CD4-positive, alpha-beta T cell treated with Interleukin-12 subunit alpha and Interleukin-12 subunit beta, for 1 hour (primary cell): ENCODE results near the gene TSPAN11.
"Not testable (repeated sequence)": the region's sequence is repeated elsewhere in the genome, so short reads cannot be mapped to it uniquely, and the experiment has no call there.

Experiments used
- DNase-seq: peaks from one replicate; pipeline ENCODE4 v3.0.0-alpha.2; 2020

Gene TSPAN11, protein sequence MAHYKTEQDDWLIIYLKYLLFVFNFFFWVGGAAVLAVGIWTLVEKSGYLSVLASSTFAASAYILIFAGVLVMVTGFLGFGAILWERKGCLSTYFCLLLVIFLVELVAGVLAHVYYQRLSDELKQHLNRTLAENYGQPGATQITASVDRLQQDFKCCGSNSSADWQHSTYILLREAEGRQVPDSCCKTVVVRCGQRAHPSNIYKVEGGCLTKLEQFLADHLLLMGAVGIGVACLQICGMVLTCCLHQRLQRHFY

DNA sequence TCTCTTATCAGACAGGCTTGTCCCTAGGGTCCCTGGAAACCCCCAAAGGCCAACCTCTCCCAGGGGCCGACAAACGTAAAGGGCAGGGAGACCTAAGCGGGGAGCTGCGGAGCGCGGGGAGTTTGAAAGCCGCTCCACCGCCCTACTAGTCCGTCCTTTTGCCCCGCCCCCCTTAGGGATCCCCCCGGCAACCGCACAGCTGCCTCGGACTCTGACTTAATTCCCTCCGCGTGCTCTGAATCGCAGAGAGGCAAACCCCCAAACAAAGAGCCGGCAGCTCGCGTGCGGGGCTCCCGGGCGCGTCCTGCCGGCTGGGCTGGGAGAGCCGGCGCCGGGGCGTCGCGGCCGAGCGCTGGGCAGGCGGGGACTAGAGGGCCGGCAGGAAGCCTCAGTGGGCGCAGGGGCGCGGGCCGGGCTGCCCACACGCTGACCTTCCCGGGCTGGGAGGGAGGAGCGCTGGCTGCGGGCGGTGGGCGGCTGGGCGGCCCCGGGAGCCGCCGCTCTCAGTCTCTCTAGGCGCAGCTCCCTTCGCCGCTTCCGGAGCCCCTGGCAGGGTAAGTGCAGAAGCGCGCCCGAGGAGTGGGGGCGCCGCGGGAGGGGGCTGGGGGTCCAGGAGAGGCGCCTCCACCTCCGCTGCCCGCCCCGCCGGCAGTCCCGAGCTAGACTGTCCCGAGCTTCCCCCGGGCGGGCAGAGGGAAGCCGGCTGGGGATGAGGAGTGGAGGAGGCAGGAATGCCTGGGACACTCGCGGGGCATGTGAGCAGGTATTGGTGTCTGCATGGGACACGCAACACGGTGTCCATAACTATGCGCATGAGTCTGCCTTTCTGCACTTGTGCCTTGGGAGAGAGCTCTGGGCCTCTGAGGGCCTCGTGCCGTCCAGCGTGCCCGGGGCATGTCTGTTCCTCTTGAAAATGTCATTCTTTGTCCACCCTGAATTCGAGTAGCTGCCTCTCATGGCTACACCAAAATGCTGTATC is at the start of gene TSPAN11:
TSS of gene TSPAN11 (plus strand) at position 506 of the 979 bp plus-strand sequence. CDS start 27,244 bp downstream, outside the sequence.
- no peak for DNase-seq

DNA sequence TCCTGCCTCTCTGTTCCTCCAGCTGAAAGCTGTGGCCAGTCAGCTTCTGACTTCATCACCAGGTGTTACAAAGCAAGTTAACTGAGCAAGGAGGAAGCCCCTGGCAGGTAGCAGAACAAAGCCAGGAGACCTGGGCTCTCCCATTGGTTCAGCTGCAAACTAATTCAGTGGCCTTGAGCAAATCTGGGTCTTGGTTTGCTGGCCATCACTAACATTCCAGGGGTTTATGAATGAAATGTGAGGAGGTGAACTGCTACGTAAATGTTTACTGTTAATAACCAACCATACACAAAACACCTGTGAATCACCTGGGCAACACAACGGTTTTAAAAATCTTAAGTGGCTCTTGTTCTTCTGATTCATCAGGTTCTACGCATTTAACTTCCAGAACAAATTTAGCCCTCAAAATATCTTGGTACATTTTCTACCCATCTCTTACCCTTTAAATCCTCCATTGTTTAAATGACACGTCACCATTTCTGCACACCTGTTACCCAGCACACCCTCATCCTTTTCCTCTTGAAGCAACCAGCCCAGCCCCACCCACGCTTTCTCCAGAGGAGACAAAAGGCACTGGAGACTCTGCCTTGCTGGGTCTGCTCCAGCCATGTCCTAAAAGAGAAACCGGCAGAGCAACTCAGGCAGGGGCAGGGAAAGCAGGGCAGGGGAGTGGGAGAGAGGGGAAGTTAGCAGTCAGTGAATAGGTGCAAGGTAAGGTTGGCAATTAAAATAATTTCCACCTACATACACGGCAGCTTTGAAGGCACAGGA is 49.3 kb upstream of the TSPAN11 start:
- DNase-seq = no peak

DNA sequence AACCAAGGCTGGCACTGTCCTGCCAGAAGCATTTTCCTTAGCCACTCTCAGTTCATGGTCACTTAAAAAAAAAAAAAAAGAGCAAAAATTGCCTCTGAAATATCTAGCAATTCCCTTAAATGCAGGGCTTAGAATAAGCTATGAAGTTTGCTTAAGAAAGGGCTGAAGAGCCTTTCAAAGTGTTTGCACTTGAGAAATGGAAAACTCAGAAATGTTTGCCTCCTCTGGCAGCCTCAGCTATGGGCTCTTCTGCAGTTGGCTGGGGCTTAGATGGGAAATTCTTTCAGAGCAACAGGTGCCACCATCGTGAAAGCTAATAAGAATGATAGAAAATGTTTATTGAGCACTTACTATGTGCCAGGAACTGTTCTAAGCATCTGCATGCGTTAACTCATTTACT is 48.5 kb upstream of the TSPAN11 start:
- no peak for DNase-seq

DNA sequence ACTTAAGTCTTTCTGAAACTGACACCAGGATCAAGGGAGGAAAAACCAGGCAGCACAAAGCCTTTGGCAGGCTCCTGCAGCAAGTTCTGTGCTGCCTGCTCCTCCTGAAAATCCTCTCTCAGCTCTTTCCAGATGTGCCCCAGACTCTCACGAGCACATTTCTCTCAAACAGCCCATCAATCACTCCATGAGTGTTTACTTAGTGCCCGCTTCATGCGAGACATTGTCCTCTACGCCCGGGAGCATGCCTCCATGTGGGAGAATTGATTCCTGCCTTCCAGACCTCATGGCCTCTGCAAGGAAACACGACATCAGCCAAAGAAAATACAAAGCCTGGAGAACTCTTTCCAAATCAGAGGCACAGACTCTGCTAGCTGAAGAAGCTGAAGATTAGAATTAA is 46.5 kb upstream of the TSPAN11 start:
- no peak for DNase-seq

DNA sequence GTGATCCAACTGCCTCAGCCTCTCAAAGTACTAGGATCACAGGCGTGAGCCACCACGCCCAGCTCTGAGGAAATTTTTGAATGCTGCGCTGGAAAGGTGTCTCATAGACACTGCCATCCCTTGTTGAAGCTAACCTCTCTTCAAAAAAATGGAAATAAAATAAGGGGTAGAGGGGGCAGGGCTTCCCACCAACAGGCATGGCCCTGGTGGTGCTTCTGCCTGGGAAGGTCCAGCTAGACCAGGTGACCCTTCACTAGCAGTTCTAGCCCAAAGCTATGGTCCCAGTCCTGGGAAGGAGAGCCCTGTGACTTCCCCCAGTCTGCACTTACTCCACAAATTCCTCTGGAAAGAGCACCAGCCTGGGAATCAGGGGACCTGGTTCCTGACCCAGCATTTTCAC is 45.7 kb upstream of the TSPAN11 start:
- no peak for DNase-seq

DNA sequence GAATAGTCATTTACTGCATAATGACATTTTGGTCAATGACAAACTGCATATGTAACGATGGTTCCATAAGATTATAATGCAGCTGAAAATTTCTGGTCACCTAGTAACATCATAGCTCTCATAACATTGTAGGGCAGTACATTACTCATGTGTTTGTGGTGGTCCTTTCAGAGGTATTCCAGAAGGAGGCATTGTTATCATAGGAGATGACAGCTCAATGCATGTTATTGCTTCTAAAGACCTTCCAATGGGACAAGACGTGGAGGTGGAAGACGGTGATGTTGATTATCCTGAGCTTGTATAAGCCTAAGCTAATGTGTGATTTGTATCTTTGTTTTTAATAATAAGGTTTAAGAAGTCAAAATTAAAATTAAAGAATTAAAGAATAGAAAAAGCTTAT is 43.8 kb upstream of the TSPAN11 start:
- DNase-seq = no peak

DNA sequence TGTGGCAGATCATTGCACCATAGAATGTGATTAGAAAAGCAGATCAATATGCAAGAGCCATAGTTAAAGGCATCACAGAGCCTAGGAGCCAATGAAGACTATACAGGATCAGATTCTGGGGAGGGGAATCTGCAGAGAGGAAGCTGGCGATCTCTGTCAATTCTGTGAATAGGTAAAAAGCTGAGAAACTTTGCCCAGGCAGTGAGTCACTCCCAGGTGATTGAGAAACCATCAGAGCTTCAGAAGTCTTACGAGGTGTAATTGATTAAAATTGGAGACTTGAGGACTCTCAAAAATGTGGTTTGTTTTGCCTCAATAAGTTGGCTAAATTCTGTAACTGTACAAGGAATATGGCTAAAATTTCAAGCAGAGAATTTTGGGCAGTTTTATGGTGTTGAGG is 41.7 kb upstream of the TSPAN11 start:
- DNase-seq = no peak

DNA sequence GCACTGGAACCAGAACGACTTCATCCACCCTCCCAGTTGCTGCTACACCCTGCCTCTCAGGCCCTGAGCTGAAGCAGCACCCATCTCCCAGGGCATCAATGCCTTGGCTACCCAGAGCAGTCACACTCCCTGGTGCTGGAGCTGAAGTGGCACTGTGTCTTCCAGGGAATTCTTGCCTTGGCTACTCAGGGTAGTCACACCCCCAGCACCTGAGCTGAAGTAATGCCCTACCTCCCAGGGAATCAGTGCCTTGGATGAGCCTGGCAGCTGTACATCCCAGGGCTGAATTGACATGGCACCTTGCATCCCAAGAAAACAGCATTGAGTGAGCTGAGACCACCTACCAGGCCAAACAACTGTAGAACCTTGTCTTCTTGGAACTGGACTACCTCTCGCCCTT is 41.2 kb upstream of the TSPAN11 start:
- DNase-seq = no peak

DNA sequence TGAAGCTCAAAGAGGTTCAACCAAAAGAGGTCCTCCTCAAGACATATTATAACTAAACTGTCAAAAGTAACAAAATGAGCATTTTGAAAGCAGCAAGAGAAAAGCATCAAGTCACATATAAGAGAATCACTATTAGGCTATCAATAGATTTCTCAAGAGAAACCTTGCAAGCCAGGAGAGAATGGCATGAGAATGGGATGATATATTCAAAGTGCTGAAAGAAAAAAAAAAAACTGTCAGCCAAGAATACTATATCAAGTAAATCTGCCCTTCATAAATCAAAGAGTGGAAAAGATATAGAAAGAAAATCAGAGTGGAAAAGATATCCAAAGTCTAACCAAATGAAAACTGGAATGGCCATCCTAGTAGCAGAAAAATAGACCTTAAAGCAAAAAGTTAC is 39.3 kb upstream of the TSPAN11 start:
- no peak for DNase-seq

DNA sequence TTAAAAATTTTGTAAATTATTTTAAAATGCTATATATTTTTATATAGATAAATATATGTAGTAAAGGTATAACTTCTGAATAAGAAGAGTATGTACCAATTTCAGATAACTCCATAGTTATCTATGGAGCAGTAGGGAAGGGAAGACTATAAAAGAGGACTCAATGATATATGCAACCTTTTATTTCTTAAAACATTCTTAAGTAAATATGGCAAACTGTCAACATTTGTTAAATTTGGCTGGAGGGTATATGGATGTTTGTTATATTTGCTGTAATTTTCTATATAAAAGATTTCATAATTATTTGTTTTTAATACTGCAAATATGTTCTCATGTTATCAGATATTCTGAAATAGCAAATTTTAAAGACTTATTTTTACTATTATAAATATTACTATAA is 38.3 kb upstream of the TSPAN11 start:
- DNase-seq = no peak

DNA sequence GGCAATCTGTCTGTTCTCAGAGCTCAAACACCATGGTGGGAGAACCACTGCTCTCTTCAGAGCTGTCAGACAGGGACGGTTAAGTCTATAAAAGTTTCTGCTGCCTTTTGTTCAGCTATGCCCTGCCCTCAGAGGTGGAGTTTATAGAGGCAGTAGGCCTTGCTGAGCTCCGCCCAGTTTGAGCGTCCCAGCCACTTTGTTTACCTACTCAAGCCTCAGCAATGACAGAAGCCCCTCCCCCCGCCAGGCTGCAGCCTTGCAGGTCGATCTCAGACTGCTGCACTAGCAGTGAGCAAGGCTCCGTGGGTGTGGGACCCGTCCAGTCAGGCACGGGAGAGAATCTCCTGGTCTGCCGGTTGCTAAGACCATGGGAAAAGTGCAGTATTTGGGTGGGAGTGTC is 32.0 kb upstream of the TSPAN11 start:
- not testable (repeated sequence) for DNase-seq

DNA sequence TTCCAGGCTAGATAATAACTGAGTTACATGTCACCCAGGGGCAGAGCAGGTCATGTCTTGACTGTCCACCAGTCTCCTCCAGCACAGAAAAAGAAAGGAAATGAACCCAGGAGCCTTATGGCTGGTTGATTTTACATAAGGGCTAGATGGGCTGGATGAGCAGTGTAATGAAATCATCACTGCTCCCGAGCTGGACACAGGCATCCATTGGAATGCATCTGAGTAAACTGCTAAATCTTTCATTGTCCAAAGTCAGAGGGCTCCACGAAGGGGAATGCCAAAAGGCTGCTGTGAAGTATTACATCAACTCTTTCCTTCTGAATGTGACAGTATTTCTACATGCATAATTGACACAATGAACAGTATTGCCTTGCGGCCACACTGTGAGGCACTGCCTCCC is 30.1 kb upstream of the TSPAN11 start:
- DNase-seq = no peak

DNA sequence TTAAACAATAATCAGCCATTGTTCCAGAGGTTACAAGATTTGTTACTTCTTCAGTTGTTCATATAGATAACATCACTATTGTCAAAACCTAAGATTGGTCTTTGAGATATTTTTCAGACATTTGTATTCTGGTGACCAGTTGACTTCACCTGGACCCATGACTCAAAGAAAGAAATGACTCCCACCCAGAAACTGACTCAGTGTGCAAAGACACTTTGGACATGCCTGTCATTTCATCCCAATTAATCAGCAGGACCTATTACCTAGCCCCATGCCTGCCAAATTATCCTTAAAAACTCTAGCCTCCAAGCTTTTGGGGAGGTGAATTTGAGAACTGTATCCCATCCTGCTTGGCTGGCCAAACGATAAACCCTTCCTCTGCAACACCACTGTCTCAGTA is 27.7 kb upstream of the TSPAN11 start:
- DNase-seq = no peak

DNA sequence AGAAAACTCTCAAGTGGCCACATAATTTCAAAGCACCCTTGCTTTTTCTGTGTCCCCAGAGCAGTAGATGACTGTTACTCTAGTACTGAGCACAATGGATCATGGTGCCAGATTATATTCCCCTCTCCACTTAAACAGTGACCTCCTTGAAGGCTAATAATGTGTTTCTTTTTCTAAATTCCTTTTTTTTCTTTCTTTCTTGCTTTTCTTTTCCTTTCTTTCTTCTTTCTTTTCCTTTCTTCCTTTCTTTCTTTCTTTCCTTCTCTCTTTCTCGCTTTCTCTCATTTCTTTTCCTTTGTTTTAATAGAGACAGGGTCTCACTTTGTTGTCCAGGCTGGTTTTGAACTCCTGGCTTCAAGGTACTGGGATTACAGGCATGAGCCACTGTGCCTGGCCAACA is 26.2 kb upstream of the TSPAN11 start:
- no peak for DNase-seq

DNA sequence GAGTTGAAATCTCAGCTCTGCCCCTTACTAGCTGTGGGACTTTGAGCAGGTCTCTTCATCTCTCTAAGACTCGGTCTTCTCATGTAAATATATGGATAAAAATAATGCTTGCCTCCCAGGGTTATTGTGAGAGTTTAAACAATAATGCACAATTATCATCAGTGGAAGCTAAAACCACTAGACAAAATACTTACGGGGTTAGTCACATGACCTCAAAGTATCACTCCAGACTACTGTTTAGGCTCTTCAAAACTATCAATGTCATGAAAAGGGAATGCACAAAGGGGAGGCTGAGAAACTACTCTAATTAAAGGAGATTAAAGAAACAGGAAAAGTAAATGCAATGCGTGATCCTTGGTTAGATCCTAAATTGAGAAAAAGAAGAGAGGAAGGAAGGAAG is 24.5 kb upstream of the TSPAN11 start:
- no peak for DNase-seq

DNA sequence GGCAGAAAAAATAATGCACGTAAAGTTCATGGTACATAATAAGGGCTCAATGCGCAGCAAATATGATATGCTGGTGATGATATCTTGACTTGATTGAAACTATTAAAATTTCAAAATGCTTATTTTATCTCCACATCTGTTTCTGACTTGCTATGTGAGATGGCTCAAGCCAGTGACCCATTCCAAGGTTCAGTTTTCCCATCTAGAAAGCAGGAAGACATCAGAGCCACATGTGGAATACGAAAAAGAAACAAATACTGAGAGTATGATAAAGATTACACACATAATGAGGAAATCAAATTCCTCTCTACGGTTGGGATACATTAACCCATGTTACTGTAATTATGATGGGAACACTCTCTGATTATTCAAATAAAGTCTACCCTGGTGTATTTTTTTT is 24.0 kb upstream of the TSPAN11 start:
- DNase-seq = no peak

DNA sequence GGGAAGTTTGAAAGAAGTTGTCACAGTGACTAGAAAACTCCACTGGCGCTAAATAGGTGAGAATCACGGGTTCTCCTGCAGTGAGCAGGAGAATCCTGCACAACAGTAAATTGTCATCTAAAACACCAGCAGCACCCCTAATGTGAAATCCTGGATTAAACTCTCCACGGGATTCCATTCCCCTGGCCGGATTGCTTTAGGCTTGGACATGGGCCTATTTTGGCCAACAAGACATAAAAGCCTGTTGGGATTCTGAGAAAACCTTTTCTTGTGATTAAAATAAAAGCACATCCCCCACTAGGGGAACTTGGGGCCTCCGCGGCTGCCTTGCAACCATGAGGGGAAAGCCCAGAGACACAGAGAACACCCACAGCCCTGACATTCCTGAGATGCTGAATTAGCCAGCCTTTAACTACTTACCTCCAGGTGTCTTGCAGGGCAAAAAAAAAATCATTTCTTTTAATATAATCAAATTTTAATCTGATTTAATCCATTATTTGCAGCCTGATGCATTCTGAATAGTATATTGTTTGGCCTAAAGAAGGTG is 21.0 kb upstream of the TSPAN11 start:
- no peak for DNase-seq

DNA sequence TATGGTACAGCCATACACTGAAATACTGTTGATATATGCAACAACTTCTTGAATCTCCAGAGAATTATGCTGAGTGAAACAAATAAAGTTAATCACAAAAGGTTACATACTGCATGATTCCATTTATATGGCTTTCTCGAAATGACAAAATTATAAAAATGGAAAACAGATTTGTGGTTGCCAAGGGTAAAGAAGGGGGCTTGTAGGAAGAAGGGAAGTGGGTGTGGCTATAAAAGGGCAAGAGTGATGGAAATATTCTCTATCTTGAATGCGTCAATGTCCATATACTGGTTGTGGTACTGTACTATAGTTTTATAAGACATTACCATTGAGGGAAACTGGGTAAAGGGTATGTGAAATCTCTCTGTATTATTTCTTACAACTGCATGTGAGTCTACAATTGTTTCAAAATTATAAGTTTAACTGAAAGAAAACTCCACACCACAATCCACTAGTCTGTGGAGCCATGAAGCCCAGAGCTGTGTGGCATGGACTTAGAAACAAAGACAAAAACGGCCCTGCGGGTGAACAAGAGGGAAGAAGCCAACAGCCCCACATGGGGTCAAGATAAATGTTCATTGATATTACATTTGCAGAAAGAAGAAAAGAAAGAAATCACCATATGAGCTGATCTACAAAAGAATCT is 18.3 kb upstream of the TSPAN11 start:
- DNase-seq = no peak

DNA sequence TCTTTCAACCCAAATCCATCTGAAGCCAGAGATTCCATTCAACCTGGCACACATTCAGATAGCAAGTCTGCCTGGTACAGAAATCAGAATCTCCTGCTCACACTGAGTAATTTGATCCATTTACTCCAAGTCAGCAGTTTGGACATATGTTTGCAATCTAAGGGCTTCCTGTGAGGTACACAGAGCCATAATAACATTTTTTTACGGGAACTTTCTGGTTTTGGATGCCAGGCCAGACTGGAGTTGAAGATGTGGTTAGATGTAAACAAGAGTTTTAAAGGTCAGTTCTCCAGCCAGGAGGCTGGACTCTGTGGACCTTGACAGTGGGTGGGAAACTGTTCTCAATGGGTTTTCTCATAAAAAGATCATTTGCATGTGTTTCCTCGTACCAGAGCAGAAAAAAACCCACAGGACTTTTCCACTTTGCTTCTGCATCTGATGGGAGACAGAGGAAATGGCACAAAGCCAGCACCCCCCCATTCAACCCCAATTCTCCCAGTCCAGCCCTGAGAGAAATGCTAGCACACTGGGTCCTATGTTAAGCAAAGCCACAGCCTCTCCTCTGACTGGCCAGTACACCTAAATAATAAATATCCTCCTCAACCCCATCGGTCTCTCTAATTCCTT is 17.7 kb upstream of the TSPAN11 start:
- no peak for DNase-seq

DNA sequence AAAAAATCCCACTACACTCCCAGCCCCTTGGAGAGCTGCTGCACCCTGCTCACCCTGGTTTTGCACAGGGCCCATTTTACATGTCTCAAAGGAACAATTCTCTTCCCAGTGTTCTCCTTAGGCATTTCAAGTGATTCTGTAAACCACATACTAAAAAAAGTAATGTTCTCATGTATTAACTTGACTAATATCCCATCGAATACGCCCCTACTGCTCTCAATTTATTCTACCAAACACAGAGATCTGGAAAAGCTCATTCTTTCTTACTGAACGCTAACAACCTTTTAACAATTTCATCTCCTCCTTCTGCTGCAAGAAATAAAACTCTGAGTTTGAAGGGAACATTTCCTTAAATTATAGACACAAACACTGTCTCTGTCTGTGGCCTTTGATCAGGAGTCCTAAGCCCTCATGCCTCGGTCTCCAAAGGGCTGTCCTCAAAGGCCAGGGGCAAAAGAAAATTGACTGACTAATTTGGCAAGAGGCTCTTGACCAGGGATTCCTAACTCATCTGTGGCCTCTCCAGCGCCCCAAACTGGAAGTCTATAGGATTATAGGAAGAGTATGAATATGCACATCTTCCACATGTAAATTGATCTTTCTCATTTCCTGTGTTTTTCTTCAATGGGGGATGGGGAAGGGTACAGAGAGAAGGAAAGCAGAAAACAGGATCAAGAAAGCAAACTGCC is 17.1 kb upstream of the TSPAN11 start:
- DNase-seq = no peak

DNA sequence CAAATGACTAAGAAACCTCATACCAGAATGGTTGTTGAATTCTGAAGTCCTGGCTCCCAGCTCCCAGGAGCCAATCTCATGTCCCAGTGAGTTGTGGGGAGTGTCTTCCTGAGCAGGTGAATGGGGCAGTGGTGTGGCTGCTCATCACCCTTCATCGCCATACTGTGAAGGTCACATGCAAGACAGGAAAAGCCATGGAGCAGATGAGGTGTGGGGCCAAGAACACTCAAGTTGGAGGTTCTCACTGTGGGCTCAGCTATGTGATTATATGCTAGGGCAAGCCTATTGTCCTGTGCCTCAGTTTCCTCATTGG is 16.6 kb upstream of the TSPAN11 start:
- DNase-seq = no peak

DNA sequence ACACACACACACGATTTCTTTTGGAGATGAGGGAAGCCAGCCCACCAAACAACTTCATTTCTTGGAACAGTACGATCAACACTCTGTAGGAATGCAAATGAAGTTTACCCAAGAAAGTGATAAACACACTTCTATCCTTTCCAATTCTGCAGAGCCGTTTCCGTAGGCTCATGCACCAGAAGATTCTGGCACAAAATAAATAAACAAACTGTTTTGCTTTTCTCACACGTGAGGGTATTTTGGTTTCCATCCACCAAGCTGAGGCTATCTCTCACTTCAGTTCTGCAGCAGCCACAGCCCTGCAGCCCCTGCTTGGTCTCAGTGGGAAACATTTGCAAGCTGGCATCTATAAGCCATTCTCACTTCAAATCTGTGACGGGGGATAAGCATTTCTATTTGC is 15.3 kb upstream of the TSPAN11 start:
- no peak for DNase-seq
